ENCODE measurements around the gene CYB561D1.

Gene CYB561D1

GRCh38 chr1:109482242-109482641, 11.7 kb upstream of the CYB561D1 start:
- DNase-seq: no peak

GRCh38 chr1:109482791-109483671, 10.9 kb upstream of the CYB561D1 start:
- DNase-seq: peak; percentile 80

GRCh38 chr1:109483672-109484518, 10.0 kb upstream of the CYB561D1 start, which contains the start of gene ATXN7L2:
Gene ATXN7L2, plus strand, starts transcription at chr1:109483905. Its CDS starts 49 bp downstream, at chr1:109483954.
- DNase-seq: peak; percentile 91

DNA sequence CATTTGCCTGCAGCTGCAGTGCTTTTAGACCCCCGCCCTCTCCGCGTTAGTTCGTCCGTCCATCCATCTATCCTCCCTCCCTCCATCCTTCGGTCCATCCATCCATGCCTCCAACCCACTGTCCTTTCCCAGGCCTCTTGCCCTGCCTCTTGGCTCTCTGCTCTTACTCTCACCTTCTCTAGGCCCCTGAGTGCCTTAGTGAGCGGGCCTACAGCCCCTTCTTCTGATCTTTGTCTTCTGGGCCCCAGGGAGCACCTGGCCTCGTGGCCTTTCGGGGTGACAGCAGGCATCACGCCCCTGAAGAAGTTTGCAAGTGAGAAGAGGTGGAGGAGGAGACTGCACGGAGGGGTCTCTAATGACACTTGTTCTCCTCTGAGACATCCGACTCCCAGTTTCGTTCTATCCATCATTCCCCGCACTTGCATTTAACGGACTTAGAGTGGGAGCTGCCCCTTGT, 9.3 kb upstream of the CYB561D1 start:
- DNase-seq: peak; percentile 47

GRCh38 chr1:109485001-109485400, 8.9 kb upstream of the CYB561D1 start:
- DNase-seq: no peak

GRCh38 chr1:109487261-109487660, 6.6 kb upstream of the CYB561D1 start:
- no peak for DNase-seq

GRCh38 chr1:109488201-109488600, 5.7 kb upstream of the CYB561D1 start:
- DNase-seq: no peak

DNA sequence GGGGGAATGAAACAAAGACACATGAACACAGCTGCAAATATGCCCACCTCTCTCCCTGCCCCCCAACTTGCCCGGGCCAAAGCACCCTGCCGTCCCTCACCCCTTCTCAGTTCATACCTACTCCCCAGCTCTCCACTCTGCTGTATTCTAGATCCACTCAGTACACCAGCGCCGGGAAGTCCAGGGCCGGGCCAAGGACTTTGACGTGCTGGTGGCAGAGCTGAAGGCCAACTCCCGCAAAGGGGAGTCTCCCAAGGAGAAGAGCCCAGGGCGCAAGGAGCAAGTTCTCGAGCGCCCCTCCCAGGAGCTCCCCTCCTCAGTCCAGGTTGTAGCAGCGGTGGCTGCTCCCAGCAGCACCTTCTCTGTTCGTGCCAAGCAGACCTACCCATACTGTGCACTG, 5.2 kb upstream of the CYB561D1 start:
- DNase-seq: no peak

DNA sequence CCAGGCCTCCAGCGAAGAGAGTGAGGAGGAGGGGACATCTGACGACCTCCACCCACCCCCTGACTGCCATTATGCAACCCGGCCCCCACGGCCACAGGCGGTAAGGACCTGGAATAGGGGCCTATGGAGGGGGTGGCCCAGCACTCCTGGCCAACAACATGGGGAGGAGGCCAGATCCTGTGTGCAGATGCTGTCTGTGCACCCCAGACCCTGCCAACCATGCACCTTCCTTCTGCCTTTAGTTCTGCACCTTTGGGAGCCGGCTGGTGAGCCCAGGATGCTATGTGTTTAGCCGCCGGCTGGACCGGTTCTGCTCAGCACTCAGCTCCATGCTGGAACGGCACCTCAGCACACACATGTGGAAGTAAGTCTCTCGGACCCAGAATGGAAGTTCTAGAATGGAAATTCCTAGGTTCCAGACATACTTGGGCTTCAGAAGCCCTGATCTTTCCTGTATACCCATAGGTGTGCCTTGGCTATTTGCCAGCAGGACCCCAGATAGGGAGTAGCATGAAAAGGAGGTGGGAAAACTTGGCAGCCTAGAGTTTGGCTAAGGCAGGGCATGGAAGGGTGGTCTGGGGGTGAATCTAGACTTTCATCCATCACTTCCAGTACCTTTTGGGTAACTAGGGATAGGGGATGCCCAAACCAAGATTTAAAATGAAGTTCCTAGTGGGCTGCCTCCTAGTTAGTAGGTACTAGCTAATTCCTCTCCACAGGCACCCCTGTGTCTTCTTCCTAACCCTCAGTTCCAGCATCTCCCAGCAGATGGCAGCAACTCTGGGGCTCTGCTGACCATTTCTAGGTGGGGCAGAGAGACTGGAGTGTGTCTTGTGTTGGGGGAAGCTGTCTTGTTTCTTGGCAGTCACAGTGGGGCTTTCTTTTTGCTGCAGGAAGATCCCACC, 3.6 kb upstream of the CYB561D1 start:
- peak; percentile 41 for DNase-seq

- DNase-seq: no peak
Observed at GRCh38 chr1:109490934-109491302, 3.0 kb upstream of the CYB561D1 start.

DNA sequence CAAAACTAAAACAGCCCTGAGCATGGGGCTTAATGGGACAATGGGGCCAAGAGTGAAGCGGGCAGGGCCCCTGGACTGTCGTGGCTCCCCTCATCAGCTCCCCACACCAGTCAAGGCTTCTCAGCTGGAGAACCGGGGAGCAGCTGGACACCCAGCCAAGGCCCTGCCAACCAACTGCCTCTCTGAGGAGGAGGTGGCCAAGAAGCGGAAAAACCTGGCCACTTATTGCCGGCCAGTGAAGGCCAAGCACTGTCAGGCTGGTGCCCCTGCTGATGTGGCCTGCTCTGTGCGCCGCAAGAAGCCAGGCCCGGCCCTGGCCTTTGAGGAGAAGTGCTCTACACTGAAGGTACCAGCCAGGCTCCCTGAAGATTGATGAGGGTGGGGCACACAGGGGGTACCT, 2.5 kb upstream of the CYB561D1 start:
- no peak for DNase-seq

GRCh38 chr1:109492779-109493178, 1.1 kb upstream of the CYB561D1 start:
- DNase-seq: no peak

GRCh38 chr1:109493227-109493626, 667 bp upstream of the CYB561D1 start:
- no peak for DNase-seq

GRCh38 chr1:109495738-109496137, 1.8 kb downstream of the CYB561D1 start:
- no peak for DNase-seq

DNA sequence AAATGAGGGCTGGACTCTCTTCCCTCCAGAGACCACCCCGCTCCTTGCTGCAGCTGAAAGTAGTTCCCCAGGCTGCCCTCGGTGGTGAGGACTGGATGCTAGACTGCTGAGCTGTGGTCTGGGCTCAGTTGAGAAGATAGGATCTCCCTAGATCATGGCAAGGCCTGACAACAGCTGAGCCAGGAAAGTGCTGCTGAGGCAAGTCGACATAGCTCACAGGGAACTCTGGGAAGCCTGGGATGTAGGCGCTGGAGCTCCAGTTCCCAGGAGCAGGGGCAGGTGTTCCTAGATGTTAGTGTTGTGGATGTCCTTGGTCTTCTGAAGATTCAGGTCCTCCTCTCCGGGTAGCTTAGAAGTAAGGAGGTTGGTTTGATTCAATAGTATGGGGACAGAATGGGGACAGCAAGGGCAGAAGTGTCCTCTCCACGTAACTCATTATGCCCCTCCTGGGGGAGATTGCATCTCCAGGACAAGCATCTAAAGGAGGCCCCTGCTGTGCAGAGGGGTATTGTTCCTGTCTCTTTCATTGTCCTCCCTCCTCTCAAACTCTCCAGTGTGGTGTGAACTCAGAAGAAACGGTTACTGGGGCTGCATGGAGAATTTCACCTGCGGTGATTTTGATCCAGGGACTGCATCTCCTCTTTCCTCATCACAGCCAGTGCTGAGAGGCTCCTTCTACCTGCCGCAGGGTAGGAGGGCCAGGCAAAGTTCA, 3.7 kb downstream of the CYB561D1 start:
- DNase-seq: no peak

DNA sequence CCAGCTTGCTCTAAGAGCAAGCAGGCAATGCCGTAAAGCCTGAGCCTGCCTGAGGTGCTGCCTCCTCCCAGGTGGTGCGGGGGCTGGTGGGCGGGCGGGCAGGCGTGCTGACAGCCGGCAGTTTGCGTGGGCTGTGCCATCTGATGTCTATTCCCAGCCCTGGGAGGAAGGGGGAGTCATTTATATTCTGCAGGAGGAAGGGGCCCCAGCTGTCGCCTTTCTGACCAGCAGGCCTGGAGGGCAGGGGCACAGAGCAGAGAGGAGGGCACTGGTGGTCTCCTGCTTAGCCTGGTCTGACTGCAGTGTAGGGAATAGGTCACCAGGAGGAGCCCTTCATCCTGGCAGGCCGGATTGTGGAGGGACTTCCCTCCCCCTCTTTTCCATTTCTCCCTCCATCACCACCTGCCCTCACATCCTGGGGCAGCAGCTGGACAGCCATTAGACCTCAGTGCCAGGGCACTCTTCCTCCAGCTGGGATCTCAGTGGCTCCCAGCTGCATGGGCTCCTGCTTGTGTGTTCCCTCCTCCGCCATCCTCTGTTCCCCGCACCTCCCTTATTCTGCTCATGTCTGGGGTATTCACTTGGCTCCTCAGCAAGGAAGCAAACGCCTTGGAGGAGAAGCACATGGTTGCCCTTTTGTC, 4.4 kb downstream of the CYB561D1 start:
- peak; percentile 40 for DNase-seq

DNA sequence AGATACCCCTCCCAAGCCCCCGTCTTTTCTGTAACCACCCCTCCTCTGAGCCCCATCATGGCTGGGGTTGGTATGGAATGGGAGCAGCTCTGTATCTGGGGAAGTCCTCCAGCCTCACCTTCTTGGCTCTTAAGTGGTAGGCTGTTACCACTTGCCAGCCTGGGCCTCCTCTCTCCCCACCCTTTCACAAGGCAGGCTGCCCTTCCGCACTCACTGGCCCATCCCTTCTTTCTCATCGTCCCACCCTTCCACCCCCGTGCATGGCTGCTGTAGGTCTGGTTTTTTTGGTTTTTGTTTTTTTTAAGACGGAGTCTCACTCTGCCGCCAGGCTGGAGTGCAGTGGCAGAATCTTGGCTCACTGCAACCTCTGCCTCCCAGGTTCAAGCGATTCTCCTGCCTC, 5.2 kb downstream of the CYB561D1 start:
- DNase-seq: no peak

DNA sequence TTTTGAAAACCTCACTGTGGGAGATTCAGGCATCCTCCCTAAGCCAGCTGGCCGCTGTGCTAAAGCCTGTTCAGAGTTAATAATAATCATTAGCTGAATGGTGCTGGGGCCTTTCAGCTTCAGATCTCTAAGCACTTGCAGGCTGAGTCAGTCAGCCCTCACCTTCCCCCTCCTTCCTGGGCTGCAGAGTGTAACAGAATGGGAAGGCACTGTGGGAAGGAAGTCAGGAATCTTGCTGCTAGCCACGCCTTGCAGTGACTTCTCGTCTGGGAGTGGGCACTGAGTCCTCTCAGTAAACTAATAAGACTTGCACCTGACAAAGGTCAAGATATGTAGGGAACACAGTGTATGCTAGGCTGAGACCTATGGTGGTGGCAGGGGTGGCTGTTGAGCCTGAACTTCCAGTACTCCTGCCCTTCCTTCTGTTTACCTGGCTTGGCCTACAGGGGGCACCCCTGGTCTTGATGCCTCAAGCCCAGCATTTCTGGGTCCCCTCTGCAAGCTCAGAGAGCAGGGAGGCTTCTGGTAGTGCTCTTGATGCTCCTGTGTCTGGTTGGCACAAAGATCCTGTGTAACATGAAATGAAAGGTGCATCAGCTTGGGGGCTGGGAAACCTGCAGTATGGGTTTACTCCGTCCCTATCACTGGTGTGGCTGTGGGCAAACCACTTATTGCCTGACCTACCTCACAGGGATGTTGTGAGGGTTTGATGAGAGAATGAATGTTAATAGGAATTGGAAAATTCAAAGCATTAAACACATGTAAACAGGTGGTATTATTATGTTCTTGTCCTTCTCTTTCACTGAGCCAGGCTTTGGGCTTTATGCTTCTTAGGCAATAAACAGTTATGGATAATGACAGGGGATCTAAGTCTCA, 6.0 kb downstream of the CYB561D1 start:
- peak; percentile 2 for DNase-seq

DNA sequence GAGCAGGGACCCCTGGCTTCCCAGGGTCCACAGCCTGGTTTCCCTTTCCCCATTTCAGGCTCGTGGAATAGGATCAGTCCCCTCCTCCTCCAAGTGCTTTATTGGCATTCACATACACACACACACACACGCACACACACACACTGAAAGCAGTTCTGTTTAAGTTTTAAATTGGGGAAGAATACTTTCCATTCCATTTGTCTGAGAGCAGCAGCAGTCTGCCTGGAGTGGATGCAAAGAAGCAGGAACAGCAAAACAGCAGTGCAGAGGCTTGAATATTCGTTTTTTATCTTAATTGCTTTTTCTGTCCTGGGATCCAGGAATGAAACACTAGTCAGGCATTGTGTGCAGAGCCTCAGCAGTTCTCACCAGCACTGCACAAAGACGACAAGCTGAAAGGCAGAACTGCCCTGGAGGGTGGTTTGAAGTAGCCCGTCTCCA, 7.1 kb downstream of the CYB561D1 start:
- no peak for DNase-seq

- no peak for DNase-seq
Observed at GRCh38 chr1:109501644-109502363, 7.9 kb downstream of the CYB561D1 start.
